T-helper 17 cell (primary cell): Measurements from ENCODE around the gene TBC1D2B. TPM values are rescaled to one million over a fixed set of nuclear protein-coding genes. Genes with fewer than 3 reads are reported as not detected.

Experiments used
- ATAC-seq: fragments of 150-1000 bp; cut with Tn5 transposase; 2 replicates; pipeline ENCODE4 v1.10.0; 2021; ENCODE audit warnings: mild to moderate bottlenecking, moderate library complexity
- DNase-seq, 3 donors: peaks; one replicate each; pipeline versions ENCODE4 v3.0.0 to v3.0.0-alpha.2; 2020 to 2021
- H3K9me3 ChIP-seq: one replicate; pipeline ENCODE4 v1.7.0; 2013; ENCODE audit warnings: low read length, mild to moderate bottlenecking; ENCODE audit not compliant: control insufficient read depth, poor library complexity, severe bottlenecking
- H3K27ac Mint-ChIP-seq: one replicate; pipeline ENCODE4 v1.8.0; 2022; ENCODE audit warnings: mild to moderate bottlenecking, moderate library complexity, mixed read lengths
- H3K27me3 Mint-ChIP-seq: one replicate; pipeline ENCODE4 v1.8.0; 2022; ENCODE audit warnings: mixed read lengths
- H3K36me3 Mint-ChIP-seq: one replicate; pipeline ENCODE4 v1.8.0; 2022; ENCODE audit warnings: low read depth, mixed read lengths
- H3K4me1 Mint-ChIP-seq: one replicate; pipeline ENCODE4 v1.8.0; 2022; ENCODE audit warnings: mild to moderate bottlenecking, mixed read lengths
- H3K4me3 Mint-ChIP-seq: one replicate; pipeline ENCODE4 v1.8.0; 2022; ENCODE audit warnings: mild to moderate bottlenecking, moderate library complexity, mixed read lengths
- total RNA-seq, 4 donors: library from RNA in 2 of 4; stranded (reverse) in 2 of 4; gene quantifications; one replicate each; pipeline ENCODE4 v1.2.3 and lab custom pipeline; 2022 to 2026

TBC1D2B gene
- total RNA-seq, 2 donors from 2014 or later = 91.0 to 130 TPM

DNA sequence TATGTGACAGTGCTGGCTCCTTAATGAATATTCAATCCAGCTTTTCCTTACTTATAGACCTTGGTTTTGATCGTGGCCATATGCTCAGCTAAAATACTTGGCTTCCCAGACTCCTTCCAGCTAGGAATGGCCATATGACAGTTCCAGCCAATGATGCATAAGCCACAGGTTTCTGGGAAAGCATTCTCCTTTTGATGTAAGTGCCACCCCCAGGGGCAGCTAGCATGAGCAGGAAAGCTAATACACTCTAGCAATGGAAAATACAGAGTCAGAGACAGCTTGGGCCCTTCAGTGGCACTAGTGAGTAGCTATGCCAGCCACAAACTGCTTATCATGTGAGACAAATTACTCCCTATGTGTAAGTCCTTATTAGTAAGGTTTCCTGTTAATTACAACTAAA, 26.7 kb downstream of the TBC1D2B start:
- ATAC-seq = no peak
- peaks cover 87% of the 10 kb centered on the region for H3K4me1 Mint-ChIP-seq
- no peaks in the 10 kb centered on the region for H3K27me3 Mint-ChIP-seq
- peaks cover 7% of the 10 kb centered on the region for H3K36me3 Mint-ChIP-seq
- H3K4me3 Mint-ChIP-seq = peak overlapping the region; percentile 87
- H3K9me3 ChIP-seq = no peaks in the 10 kb centered on the region
- DNase-seq = no peak
- H3K27ac Mint-ChIP-seq = no peak overlapping the region

DNA sequence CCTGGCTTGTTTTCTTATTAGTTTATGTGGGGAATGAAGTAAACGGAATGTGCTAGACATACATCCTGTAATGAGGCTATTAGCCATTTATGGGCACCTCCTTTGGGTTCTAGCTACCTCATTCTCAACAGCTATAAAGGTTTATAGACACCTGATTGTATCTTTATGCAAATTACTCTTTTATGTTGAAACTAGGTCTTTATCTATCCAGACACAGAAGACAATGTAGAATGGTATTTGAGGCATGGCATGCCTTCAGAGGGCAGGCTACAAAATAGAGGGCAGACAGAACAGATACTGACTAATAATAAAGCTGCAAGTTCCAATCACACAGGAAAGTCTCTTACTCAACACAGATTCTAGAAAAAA, 27.1 kb downstream of the TBC1D2B start:
- ATAC-seq = peak; percentile 57
- H3K27ac Mint-ChIP-seq = no peak overlapping the region
- no peak for DNase-seq
- no peaks in the 10 kb centered on the region for H3K9me3 ChIP-seq
- peaks cover 84% of the 10 kb centered on the region for H3K4me1 Mint-ChIP-seq
- no peaks in the 10 kb centered on the region for H3K27me3 Mint-ChIP-seq
- peak overlapping the region; percentile 87 for H3K4me3 Mint-ChIP-seq
- H3K36me3 Mint-ChIP-seq = peaks cover 7% of the 10 kb centered on the region

GRCh38 chr15:78049691-78050440, 27.6 kb downstream of the TBC1D2B start:
- DNase-seq (no peak), ATAC-seq (peak; percentile 61)
- Mint-ChIP-seq H3K27ac (no peak overlapping the region), H3K4me3 (peak overlapping the region; percentile 87), H3K36me3 (peaks cover 7% of the 10 kb centered on the region), H3K27me3 (no peaks in the 10 kb centered on the region), H3K4me1 (peaks cover 82% of the 10 kb centered on the region)
- H3K9me3 ChIP-seq = no peaks in the 10 kb centered on the region

DNA sequence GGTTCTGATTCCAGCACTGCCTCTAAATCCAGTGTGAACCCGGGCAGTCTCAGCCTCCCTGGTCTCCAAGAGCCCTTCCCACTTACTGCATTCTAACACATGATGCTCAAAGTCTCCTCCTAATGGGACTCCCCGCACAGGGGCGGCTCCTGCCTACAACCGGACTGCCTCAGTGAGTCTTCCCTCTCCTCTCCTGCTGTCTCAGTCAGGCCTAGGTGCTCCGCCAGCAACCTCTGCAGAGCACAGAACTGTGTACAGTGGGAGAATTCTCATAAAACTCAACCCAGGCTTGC, 28.9 kb downstream of the TBC1D2B start:
- H3K4me3 Mint-ChIP-seq = no peak overlapping the region
- H3K27me3 Mint-ChIP-seq = no peaks in the 10 kb centered on the region
- peaks cover 84% of the 10 kb centered on the region for H3K4me1 Mint-ChIP-seq
- DNase-seq (no peak), ATAC-seq (no peak)
- no peak overlapping the region for H3K27ac Mint-ChIP-seq
- no peaks in the 10 kb centered on the region for H3K9me3 ChIP-seq
- H3K36me3 Mint-ChIP-seq = peaks cover 9% of the 10 kb centered on the region

GRCh38 chr15:78047761-78048627, 29.5 kb downstream of the TBC1D2B start:
- Mint-ChIP-seq H3K4me1 (peaks cover 83% of the 10 kb centered on the region), H3K27me3 (no peaks in the 10 kb centered on the region), H3K27ac (no peak overlapping the region), H3K4me3 (peak overlapping the region; percentile 73), H3K36me3 (peaks cover 6% of the 10 kb centered on the region)
- H3K9me3 ChIP-seq = no peaks in the 10 kb centered on the region
- DNase-seq (no peak), ATAC-seq (peak; percentile 25)

DNA sequence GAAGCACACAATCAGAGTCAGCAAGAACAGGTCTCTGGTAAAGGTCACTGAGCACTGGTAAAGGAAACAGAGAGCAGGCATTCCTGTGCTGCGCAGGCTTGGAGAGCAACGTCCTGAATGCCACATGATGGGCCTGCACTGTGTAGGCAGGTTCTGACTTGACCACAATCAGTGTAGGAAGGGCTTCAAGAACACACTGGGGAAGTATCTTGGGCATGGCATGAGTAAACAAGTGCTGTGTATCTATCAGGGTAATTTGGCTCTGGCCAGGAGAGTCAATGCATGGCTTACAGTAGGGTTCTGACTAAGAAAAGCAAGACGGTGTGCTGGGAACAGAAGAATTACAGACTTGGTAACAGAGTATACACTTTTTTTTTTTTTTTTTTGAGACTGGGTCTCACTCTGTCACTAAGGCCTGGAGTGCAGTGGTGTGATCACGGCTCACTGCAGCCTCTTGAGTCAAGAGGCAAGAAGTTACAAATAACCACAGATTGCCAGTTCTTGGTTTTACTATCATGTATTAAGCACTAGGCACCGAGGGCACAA, 30.6 kb downstream of the TBC1D2B start:
- peak overlapping the region; percentile 73 for H3K4me3 Mint-ChIP-seq
- ATAC-seq (peak; percentile 10), DNase-seq (no peak)
- H3K27ac Mint-ChIP-seq = no peak overlapping the region
- peaks cover 7% of the 10 kb centered on the region for H3K36me3 Mint-ChIP-seq
- H3K9me3 ChIP-seq = no peaks in the 10 kb centered on the region
- H3K4me1 Mint-ChIP-seq = peaks cover 80% of the 10 kb centered on the region
- H3K27me3 Mint-ChIP-seq = no peaks in the 10 kb centered on the region

GRCh38 chr15:78045189-78045588, 32.3 kb downstream of the TBC1D2B start:
- H3K4me3 Mint-ChIP-seq = no peak overlapping the region
- no peaks in the 10 kb centered on the region for H3K9me3 ChIP-seq
- DNase-seq = no peak
- no peaks in the 10 kb centered on the region for H3K27me3 Mint-ChIP-seq
- H3K4me1 Mint-ChIP-seq = peaks cover 71% of the 10 kb centered on the region
- no peak for ATAC-seq
- H3K27ac Mint-ChIP-seq = no peak overlapping the region
- peaks cover 7% of the 10 kb centered on the region for H3K36me3 Mint-ChIP-seq

DNA sequence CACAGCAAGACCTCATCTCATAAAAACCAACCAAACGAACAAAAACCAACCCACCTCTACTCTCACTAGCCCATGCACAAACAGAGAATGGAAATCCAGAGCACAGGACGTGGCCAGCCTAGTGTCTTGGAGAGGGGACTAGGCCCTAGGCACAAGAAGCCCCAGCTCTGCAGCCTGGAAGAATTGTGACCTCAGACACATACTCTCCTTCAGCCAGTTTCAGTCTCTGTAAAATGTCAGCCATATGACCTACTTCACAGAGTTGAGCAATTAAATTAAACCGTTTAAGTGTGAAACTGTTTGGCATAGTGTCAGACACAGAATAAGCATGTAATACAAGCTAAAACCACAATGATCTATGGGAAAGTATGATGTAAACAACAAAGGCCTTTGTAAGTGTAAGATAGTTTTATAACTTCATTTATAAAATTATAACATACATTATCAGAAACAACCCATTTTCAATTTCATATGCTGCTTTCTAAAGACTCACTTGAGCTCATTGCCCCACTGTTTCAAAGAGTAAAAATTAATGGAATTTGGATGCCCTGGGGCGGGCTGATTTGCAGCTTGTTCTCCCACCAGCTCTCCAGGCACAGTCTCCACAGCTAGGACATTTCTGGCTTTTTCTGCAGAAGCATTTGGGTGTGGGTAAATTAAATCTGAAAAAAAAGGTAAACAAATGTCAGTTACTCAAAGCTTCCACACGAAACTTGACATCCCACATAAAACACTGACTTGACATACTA, 32.9 kb downstream of the TBC1D2B start:
- ATAC-seq (peak; percentile 68), DNase-seq (no peak)
- H3K9me3 ChIP-seq = no peaks in the 10 kb centered on the region
- no peak overlapping the region for H3K27ac Mint-ChIP-seq
- H3K36me3 Mint-ChIP-seq = peaks cover 7% of the 10 kb centered on the region
- H3K27me3 Mint-ChIP-seq = no peaks in the 10 kb centered on the region
- peaks cover 71% of the 10 kb centered on the region for H3K4me1 Mint-ChIP-seq
- H3K4me3 Mint-ChIP-seq = peak overlapping the region; percentile 28

GRCh38 chr15:78041946-78042345, 35.6 kb downstream of the TBC1D2B start:
- Mint-ChIP-seq H3K36me3 (peaks cover 12% of the 10 kb centered on the region), H3K4me1 (peaks cover 65% of the 10 kb centered on the region), H3K4me3 (no peak overlapping the region), H3K27me3 (no peaks in the 10 kb centered on the region), H3K27ac (no peak overlapping the region)
- ATAC-seq (no peak), DNase-seq (no peak)
- no peaks in the 10 kb centered on the region for H3K9me3 ChIP-seq

- H3K9me3 ChIP-seq = no peaks in the 10 kb centered on the region
- peak overlapping the region; percentile 66 for H3K4me3 Mint-ChIP-seq
- H3K27me3 Mint-ChIP-seq = no peaks in the 10 kb centered on the region
- peaks cover 63% of the 10 kb centered on the region for H3K4me1 Mint-ChIP-seq
- H3K36me3 Mint-ChIP-seq = peaks cover 12% of the 10 kb centered on the region
- H3K27ac Mint-ChIP-seq = no peak overlapping the region
- ATAC-seq (no peak), DNase-seq (no peak)
Measured at GRCh38 chr15:78040653-78041244, 36.8 kb downstream of the TBC1D2B start.

DNA sequence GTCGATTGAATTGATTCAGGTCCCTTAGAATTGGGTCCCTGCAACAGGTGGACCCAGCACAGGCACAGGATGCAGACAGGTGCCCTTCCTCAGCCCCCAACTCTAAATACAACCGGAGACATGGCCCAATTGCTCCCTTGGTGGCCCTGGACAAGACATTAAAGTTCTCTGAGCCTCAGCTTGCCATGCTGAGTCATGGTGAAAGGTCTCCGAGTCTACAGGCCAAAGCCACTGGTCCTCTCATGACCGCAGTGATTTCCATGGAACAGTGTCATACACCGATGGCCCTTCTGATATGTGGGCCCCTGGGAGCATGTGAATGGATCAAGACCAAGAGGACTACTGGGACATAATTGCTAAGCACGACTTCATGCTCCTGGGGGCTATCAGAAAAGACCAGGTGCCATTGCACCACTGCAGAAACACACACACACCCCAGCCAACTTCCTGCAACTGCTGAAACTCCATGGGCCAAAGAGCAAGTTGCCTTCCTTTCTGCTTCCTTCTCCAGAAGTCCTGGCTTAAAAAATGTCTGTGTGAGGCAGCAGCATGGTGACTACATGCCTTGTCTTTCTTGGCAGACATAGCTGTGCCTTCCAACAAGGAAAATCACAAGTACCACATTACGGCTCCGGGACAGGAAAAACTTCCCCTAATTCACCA, 38.8 kb downstream of the TBC1D2B start:
- Mint-ChIP-seq H3K4me1 (peaks cover 73% of the 10 kb centered on the region), H3K4me3 (peak overlapping the region; percentile 72), H3K36me3 (peaks cover 9% of the 10 kb centered on the region), H3K27ac (no peak overlapping the region), H3K27me3 (no peaks in the 10 kb centered on the region)
- DNase-seq (no peak), ATAC-seq (no peak)
- no peaks in the 10 kb centered on the region for H3K9me3 ChIP-seq

GRCh38 chr15:78037779-78038305, 39.7 kb downstream of the TBC1D2B start:
- ATAC-seq (no peak), DNase-seq (no peak)
- Mint-ChIP-seq H3K4me3 (peak overlapping the region; percentile 90), H3K27ac (no peak overlapping the region), H3K36me3 (peaks cover 9% of the 10 kb centered on the region), H3K27me3 (no peaks in the 10 kb centered on the region), H3K4me1 (peaks cover 76% of the 10 kb centered on the region)
- no peaks in the 10 kb centered on the region for H3K9me3 ChIP-seq
